Nephron progenitor cell (in vitro differentiated cells): ENCODE measurements around the gene SNRPA.
A peak's percentile ranks its signal among the peaks of the same experiment; 100 is the strongest.

Source experiments
- DNase-seq: peaks from one replicate; pipeline ENCODE4 v3.0.0; 2021
- H3K27ac Mint-ChIP-seq: 2 replicates; pipeline ENCODE4 v1.8.0; 2021; ENCODE audit warnings: mild to moderate bottlenecking, moderate library complexity, mixed read lengths
- H3K27me3 Mint-ChIP-seq: 2 replicates; pipeline ENCODE4 v1.8.0; 2021; ENCODE audit warnings: mild to moderate bottlenecking, low read depth, mixed read lengths; ENCODE audit not compliant: poor library complexity
- H3K36me3 Mint-ChIP-seq: 2 replicates; pipeline ENCODE4 v1.8.0; 2021; ENCODE audit warnings: low read depth, mixed read lengths
- H3K4me1 Mint-ChIP-seq: 2 replicates; pipeline ENCODE4 v1.8.0; 2021; ENCODE audit warnings: mixed read lengths
- H3K4me3 Mint-ChIP-seq: 2 replicates; pipeline ENCODE4 v1.8.0; 2021; ENCODE audit warnings: mild to moderate bottlenecking, moderate library complexity, mixed read lengths
- H3K9me3 Mint-ChIP-seq: 2 replicates; pipeline ENCODE4 v1.8.0; 2021; ENCODE audit warnings: mild to moderate bottlenecking, moderate library complexity, mixed read lengths
- CTCF ChIP-seq: fragments of 200-600 bp; sonication (generic); IDR thresholded peaks from 2 replicates; pipeline ENCODE4 v1.5.0; 2021; ENCODE audit warnings: antibody characterized with exemption

SNRPA gene

GRCh38 chr19:40747536-40747935 lies 3.5 kb upstream of the SNRPA start:
- H3K27ac Mint-ChIP-seq = no peak overlapping the region
- H3K4me1 Mint-ChIP-seq = peaks cover 54% of the 10 kb centered on the region
- no peak for TF ChIP-seq CTCF
- no peaks in the 10 kb centered on the region for H3K9me3 Mint-ChIP-seq
- peaks cover 6% of the 10 kb centered on the region for H3K27me3 Mint-ChIP-seq
- H3K36me3 Mint-ChIP-seq = peaks cover 10% of the 10 kb centered on the region
- H3K4me3 Mint-ChIP-seq = no peak overlapping the region
- DNase-seq = no peak

DNA sequence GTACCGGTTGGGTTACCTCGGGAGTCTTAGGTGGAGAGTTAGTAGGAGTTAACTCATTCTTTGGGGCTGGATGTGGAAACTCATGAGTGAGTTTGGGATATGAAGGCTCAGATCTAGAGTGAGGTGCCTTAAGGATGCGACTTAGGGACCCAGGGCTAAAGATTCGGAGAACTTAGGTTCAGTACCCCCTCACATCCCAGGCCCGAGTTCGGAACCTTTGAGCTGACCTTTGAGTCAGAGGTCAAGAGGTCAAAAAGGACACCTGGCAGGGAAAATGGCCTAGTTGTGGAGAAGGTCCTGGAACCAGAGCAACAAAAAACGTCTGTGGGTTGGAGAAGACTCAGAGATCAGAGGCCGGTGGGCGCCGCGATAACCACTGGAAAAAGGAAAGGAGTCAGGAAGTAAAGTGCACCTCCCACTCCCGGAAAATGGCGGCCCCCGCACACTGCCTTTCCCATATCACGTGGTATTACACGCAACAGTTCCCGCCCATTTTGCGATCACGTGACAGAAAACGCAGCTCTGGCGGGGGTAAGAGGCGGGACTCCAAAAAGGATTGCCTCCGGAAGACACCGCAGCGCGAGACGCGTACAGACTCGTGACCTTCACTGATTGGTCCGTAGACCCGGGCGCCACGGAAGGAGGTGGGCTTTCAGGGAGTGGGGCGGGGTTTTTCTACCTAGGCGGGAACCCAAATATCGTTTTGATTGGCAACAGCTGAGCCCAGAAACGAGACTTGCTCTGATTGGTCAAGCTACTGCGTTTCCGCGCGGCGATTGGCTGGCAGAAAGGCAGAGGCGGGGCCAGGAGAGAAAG lies 737 bp upstream of the SNRPA start, which contains the start of gene ACTMAP:
Gene ACTMAP, minus strand, starts transcription at position 420 of the 816 bp plus-strand sequence. CDS start 674 bp downstream, outside the sequence.
- Mint-ChIP-seq H3K9me3 (no peaks in the 10 kb centered on the region), H3K4me3 (peak within 1 kb of the TSS; percentile 94), H3K27me3 (peaks cover 6% of the 10 kb centered on the region), H3K27ac (peak within 1 kb of the TSS; percentile 99), H3K36me3 (peaks cover 24% of the 10 kb centered on the region), H3K4me1 (peaks cover 64% of the 10 kb centered on the region)
- peak; percentile 99 for DNase-seq
- no peak for TF ChIP-seq CTCF

DNA sequence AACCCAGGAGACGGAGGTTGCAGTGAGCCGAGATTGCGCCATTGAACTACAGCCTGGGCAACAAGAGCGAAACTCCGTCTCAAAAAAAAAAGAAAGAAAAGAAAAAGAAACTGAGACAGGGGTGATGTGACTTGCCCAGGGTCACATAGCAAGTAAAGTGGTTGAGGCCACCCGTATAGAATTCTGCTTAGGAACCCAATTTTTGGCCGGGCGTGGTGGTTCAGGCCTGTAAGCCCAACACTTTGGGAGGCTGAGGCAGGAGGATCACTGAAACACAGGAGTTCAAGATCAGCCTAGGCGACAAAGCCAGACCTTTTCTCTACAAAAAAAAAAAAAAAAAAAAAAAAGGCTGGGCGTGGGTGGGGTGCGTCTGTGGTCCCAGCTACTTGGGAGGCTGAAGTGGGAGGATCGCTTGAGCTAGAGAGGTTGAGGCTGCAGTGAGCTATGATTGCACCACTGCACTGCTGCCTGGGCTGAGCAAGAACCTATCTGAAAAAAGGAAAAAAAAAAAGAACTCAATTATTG lies 1.3 kb downstream of the SNRPA start:
- no peaks in the 10 kb centered on the region for H3K9me3 Mint-ChIP-seq
- DNase-seq = no peak
- peaks cover 6% of the 10 kb centered on the region for H3K27me3 Mint-ChIP-seq
- peaks cover 75% of the 10 kb centered on the region for H3K4me1 Mint-ChIP-seq
- peak overlapping the region; percentile 94 for H3K4me3 Mint-ChIP-seq
- no peak for TF ChIP-seq CTCF
- peak overlapping the region; percentile 99 for H3K27ac Mint-ChIP-seq
- peaks cover 43% of the 10 kb centered on the region for H3K36me3 Mint-ChIP-seq

- no peak for DNase-seq
- peaks cover 56% of the 10 kb centered on the region for H3K36me3 Mint-ChIP-seq
- H3K4me3 Mint-ChIP-seq = peak overlapping the region; percentile 64
- H3K27ac Mint-ChIP-seq = peak overlapping the region; percentile 85
- no peak for TF ChIP-seq CTCF
- H3K9me3 Mint-ChIP-seq = no peaks in the 10 kb centered on the region
- peaks cover 56% of the 10 kb centered on the region for H3K4me1 Mint-ChIP-seq
- peaks cover under 1% of the 10 kb centered on the region for H3K27me3 Mint-ChIP-seq
These were observed 3.7 kb downstream of the SNRPA start for GRCh38 chr19:40754611-40755247.

- Mint-ChIP-seq H3K27ac (no peak overlapping the region), H3K27me3 (no peaks in the 10 kb centered on the region), H3K4me1 (peaks cover 51% of the 10 kb centered on the region), H3K9me3 (no peaks in the 10 kb centered on the region), H3K4me3 (no peak overlapping the region), H3K36me3 (peaks cover 61% of the 10 kb centered on the region)
- DNase-seq = no peak
- TF ChIP-seq CTCF = no peak
These were observed 4.2 kb downstream of the SNRPA start for GRCh38 chr19:40755248-40755624.
